Body of pancreas (tissue), 4 donors: ENCODE results near the gene SMAD5. TPM values are rescaled to one million over a fixed set of nuclear protein-coding genes. Genes with fewer than 3 reads are reported as not detected.

Experiments
- ATAC-seq: fragments of 150-250 bp; one replicate; pipeline ENCODE4 v1.9.1; 2016
- DNase-seq, 4 donors: peaks; one replicate each; pipeline ENCODE4 v3.0.0-alpha.2; 2019
- H3K27ac ChIP-seq, 4 donors: fragments of 200-600 bp; sonication (generic); 1 replicate in 3 of 4; 2 replicates in 1 of 4; pipeline versions ENCODE4 v1.5.1 to v1.6.1; 2016 to 2019; ENCODE audit warnings: mild to moderate bottlenecking in 1 of 4, mixed read lengths in 1 of 4, moderate library complexity in 1 of 4
- H3K27me3 ChIP-seq, 2 donors: fragments of 200-600 bp; sonication (generic); one replicate each; pipeline ENCODE4 v1.6.0; 2016; ENCODE audit warnings: mild to moderate bottlenecking in 1 of 2
- H3K36me3 ChIP-seq, 2 donors: fragments of 200-600 bp; sonication (generic); replicated peaks in 1 of 2; 2 replicates each; pipeline ENCODE4 v1.5.1; 2016; ENCODE audit warnings: low read depth in 2 of 2; ENCODE audit not compliant: insufficient read depth in 1 of 2
- H3K4me1 ChIP-seq: fragments of 200-600 bp; sonication (generic); one replicate; pipeline ENCODE4 v1.6.0; 2016
- H3K4me3 ChIP-seq, 2 donors: fragments of 200-600 bp; sonication (generic); 1 replicate in 1 of 2; 2 replicates in 1 of 2; pipeline ENCODE4 v1.5.1; 2016 to 2019
- H3K9me3 ChIP-seq, 3 donors: fragments of 200-600 bp; sonication (generic); 1 replicate in 2 of 3; 2 replicates in 1 of 3; pipeline ENCODE4 v1.5.1; 2016
- POLR2A ChIP-seq, 3 donors: fragments of 450-650 bp; IDR thresholded peaks; one replicate each; pipeline ENCODE4 v1.6.1; 2016; ENCODE audit warnings: antibody characterized with exemption in 3 of 3, mild to moderate bottlenecking in 2 of 3
- WGBS, 2 donors: methylation state at CpG; one replicate each; pipeline ENCODE4 v1.1.5; 2017; 5-methylcytosine and 5-hydroxymethylcytosine counted together
- intact Hi-C: fragments of 100-400 bp; cut with DNase I; formaldehyde crosslinking; loops from one replicate; pipeline ENCODE4 v1.15.1; 2023
- total RNA-seq, 2 donors: library from RNA; depleted of rRNA; stranded (reverse); fragments of >200 nt; gene quantifications; one replicate each; pipeline ENCODE4 v1.1.0, GENCODE V29; 2016
- TF ChIP-seq, protein P1 (sequence below), 7 experiments: fragments of 450-650 bp in 4 of 7; fragments of 200-600 bp in 3 of 7; sonication (generic) in 3 of 7; IDR thresholded peaks; one replicate each; pipeline ENCODE4 v1.5.1; 2016 to 2019; ENCODE audit warnings: antibody characterized with exemption in 7 of 7

Gene SMAD5
- total RNA-seq, 2 donors from 2014 or later = 24.1 to 35.0 TPM

DNA sequence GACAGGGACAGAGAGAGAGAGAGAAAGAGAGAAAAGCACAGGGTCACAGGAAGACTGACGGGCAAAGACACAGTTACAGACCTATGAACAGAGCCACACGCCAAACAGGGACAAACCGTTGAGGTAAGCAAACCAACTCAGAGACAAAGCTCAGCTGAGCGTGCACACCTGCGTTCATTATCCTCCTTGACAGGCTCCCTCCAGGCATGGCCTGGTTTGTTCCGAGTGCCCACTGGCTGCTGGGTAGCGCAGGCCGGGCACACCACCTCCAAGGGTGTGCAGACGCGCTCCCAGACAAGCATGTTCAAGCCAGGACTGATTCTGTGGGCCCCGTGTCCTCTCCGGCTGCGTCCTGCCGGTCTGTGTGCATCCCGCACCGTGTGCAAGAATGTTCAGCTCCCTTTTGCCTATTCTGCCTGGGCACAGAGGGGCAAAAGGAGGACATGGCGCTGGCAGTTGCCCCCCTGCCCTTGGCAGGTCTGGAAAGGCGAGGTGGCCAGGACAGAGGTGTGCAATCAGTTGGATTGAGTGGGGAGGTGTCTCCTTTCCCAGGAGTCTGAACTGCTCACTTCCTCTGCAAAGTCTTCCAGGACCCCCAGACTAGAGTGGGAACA is 60.8 kb downstream of the SMAD5 start:
- Histone ChIP-seq H3K27ac (no peak overlapping the region), H3K27me3 (no peaks in the 10 kb centered on the region), H3K36me3 (peaks cover 0 to 1% of the 10 kb centered on the region in 2 donors), H3K4me1 (peaks cover 20% of the 10 kb centered on the region), H3K9me3 (no peaks in the 10 kb centered on the region), H3K4me3 (no peak overlapping the region)
- ATAC-seq (no peak), DNase-seq (no peak)
- intact Hi-C loops = no loop called here
- TF ChIP-seq, protein P1, sequence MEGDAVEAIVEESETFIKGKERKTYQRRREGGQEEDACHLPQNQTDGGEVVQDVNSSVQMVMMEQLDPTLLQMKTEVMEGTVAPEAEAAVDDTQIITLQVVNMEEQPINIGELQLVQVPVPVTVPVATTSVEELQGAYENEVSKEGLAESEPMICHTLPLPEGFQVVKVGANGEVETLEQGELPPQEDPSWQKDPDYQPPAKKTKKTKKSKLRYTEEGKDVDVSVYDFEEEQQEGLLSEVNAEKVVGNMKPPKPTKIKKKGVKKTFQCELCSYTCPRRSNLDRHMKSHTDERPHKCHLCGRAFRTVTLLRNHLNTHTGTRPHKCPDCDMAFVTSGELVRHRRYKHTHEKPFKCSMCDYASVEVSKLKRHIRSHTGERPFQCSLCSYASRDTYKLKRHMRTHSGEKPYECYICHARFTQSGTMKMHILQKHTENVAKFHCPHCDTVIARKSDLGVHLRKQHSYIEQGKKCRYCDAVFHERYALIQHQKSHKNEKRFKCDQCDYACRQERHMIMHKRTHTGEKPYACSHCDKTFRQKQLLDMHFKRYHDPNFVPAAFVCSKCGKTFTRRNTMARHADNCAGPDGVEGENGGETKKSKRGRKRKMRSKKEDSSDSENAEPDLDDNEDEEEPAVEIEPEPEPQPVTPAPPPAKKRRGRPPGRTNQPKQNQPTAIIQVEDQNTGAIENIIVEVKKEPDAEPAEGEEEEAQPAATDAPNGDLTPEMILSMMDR (IDR thresholded peaks at IDR 0.05) = no peak
- peak in 1 of 3 donors; percentile 21 for TF ChIP-seq POLR2A (IDR thresholded peaks at IDR 0.05)
- 25 to 40% methylated on average over 8 to 18 of the region's 18 CpGs for WGBS, 2 donors

DNA sequence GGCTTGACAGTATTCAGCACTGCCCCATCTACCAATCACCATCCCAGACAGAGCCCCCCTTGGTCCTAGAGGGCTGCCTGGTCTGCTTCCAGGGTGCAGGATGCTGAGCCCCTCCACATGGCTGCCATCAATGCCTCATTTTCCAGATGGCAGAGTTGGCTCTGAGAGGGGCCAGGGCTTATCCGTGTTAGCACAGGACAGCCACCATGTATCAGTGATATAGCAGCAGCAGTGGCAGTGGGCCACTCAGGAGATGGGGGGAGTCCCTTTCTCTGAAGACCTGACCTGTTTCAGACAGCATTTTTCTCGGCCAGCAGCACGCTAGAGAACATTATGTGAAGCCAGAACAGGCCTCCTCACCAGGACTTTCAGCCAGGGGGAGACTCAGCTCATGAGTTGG is 61.9 kb downstream of the SMAD5 start:
- intact Hi-C loops = no loop called here
- Histone ChIP-seq H3K27ac (no peak overlapping the region), H3K27me3 (no peaks in the 10 kb centered on the region), H3K4me1 (peaks cover 20% of the 10 kb centered on the region), H3K36me3 (no peaks in the 10 kb centered on the region), H3K4me3 (no peak overlapping the region), H3K9me3 (no peaks in the 10 kb centered on the region)
- ATAC-seq = no peak
- 55 to 72% methylated on average over 3 of the region's 3 CpGs for WGBS, 2 donors
- no peak for DNase-seq
- TF ChIP-seq POLR2A (IDR thresholded peaks at IDR 0.05) = no peak
- TF ChIP-seq, protein P1 (IDR thresholded peaks at IDR 0.05) = no peak

DNA sequence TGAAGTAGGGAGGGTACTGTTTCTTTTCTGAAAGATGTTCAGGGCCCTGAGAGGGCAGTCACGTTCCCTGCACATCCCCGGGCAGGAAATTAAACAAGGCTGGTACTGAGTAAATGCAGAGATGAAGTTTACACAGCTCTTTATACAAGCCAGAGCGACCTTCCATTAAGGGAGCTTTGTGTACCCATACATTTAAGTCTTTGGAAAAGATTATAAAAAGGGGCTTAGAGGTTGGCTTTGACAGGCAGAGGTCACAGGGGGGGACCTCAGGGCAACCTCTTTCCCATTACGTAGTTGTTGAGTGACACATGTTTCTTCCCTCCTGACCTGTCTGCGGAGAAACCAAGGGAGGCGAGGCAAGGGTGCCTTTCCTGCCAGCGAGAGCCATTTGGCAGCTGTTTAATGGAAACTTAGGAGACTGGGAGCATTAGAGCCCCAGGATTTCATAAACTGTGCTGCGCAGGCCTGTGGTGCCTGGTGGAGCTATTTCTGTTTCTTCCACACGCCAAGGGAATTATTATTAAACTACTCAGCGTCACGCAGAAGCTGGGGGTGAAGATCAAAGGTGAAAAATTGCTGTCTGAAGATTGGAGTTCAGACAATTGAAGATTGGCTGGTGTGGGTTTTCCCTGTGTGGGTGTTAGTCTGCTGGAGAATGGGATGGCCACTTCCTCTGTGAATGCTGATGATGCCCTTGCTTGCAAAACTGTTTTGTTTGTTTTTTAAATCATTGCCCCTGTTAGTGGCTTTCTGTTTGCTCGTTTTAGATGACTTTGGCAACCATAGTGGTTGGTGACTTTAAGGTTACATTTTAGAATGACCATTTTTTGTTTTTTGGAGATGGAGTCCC is 63.6 kb downstream of the SMAD5 start:
- H3K4me3 ChIP-seq = no peak overlapping the region
- intact Hi-C loops = no loop called here

DNA sequence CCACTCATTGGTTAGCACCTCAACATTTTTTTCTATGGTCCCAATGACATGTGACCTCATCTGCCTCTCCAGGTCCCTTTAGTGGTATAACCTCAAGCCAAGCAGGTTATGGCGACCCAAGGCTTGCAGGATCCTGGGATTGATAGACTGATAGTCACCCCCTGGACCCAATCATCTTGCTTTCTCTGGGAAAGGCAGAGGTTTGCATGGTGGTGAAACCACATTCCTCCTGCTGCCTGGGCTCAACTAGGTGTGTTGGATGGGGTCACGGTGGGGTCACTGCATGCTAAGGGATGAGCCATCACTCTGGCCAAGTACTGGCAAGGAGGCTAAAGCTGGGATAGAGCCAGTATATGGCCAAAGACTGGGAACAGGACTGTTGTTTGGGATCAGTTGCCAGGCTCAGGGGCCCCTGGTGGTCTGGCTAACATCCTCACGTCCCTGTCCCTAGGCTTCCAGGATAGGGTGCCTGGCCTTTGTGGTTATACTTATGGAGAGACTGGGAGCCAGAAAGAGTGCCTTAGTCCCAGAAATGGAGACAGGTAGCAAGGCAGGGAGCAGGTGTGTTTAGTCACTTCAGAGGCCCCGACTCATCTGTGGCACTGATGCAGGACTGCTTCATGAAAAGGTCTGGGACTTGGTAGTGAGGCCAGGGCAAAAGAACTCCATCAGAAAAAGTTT is 65.0 kb downstream of the SMAD5 start:
- Histone ChIP-seq H3K4me1 (peaks cover 5% of the 10 kb centered on the region), H3K9me3 (no peaks in the 10 kb centered on the region), H3K27ac (no peak overlapping the region), H3K4me3 (no peak overlapping the region), H3K36me3 (no peaks in the 10 kb centered on the region), H3K27me3 (no peaks in the 10 kb centered on the region)
- DNase-seq (no peak), ATAC-seq (no peak)
- no peak for TF ChIP-seq POLR2A (IDR thresholded peaks at IDR 0.05)
- TF ChIP-seq, protein P1 (IDR thresholded peaks at IDR 0.05) = no peak
- WGBS, 2 donors = 84 to 100% methylated on average over 3 to 4 of the region's 4 CpGs
- intact Hi-C loops = no loop called here

More for the DNA sequence above, 63.6 kb downstream of the SMAD5 start:
- 55 to 57% methylated on average over 12 of the region's 12 CpGs for WGBS, 2 donors
- peaks cover 19% of the 10 kb centered on the region for H3K4me1 ChIP-seq
- no peaks in the 10 kb centered on the region for H3K9me3 ChIP-seq
- no peak for ATAC-seq
- H3K27ac ChIP-seq = no peak overlapping the region
- no peaks in the 10 kb centered on the region for H3K27me3 ChIP-seq
- TF ChIP-seq, protein P1 (IDR thresholded peaks at IDR 0.05) = no peak
- DNase-seq = no peak
- H3K36me3 ChIP-seq = no peaks in the 10 kb centered on the region
